Mesodermal cell (in vitro differentiated cells): Measurements from ENCODE around the gene NEK5.

Experiments
- H3K27ac ChIP-seq: 2 replicates; pipeline ENCODE4 v1.7.0; 2013; ENCODE audit warnings: mild to moderate bottlenecking, low read depth, low read length, moderate library complexity; ENCODE audit not compliant: severe bottlenecking
- H3K36me3 ChIP-seq: 2 replicates; pipeline ENCODE4 v1.7.1; 2013; ENCODE audit warnings: mild to moderate bottlenecking, low read length, moderate library complexity; ENCODE audit not compliant: control insufficient read depth, insufficient read depth
- H3K4me1 ChIP-seq: one replicate; pipeline ENCODE4 v1.7.1; 2013; ENCODE audit warnings: mild to moderate bottlenecking, low read length; ENCODE audit not compliant: insufficient read depth, control insufficient read depth, poor library complexity, severe bottlenecking
- H3K4me3 ChIP-seq: 2 replicates; pipeline ENCODE4 v1.7.0; 2013; ENCODE audit warnings: low read length, control low read depth, mild to moderate bottlenecking; ENCODE audit not compliant: insufficient read depth, poor library complexity, severe bottlenecking; ENCODE audit errors: extremely low read depth
- H3K9me3 ChIP-seq: 2 replicates; pipeline ENCODE4 v1.7.1; 2013; ENCODE audit warnings: mild to moderate bottlenecking, low read length, moderate library complexity; ENCODE audit not compliant: control insufficient read depth
- WGBS, 2 experiments: methylation state at CpG; one replicate each; pipeline ENCODE4 v1.1.5; 2013; ENCODE audit warnings: missing lambda C conversion rate in 2 of 2; ENCODE audit not compliant: insufficient coverage in 2 of 2; 5-methylcytosine and 5-hydroxymethylcytosine counted together

Gene NEK5

DNA sequence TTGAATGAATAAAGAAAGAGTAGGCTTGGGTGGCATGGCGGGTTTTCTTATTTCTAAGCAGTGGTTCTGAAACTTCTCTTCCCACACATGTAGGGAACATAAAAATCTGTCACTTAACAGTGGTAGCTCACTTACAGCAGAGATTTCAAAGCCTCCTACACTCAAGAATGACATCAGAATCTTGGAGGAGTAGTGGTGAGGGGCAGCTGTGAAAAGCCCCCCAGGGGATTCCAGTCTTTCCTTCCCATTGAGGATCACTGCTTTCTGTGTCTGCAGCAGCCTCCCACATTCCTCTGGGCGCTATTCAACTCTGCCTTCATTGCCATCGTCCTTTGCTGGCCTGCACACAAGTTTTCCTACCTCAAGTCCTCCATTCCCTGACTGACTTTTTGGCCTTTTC lies 8.6 kb upstream of the NEK5 start:
- Histone ChIP-seq H3K36me3 (peaks cover 39% of the 10 kb centered on the region), H3K27ac (no peak overlapping the region), H3K4me3 (no peak overlapping the region), H3K4me1 (no peaks in the 10 kb centered on the region), H3K9me3 (no peaks in the 10 kb centered on the region)
- WGBS, 2 experiments, result 63 to 77% methylated on average over 2 of the region's 3 CpGs

GRCh38 chr13:52136763-52137162 lies 7.9 kb upstream of the NEK5 start:
- H3K36me3 ChIP-seq, result peaks cover 42% of the 10 kb centered on the region
- H3K4me1 ChIP-seq, result no peaks in the 10 kb centered on the region
- H3K4me3 ChIP-seq, result no peak overlapping the region
- no peaks in the 10 kb centered on the region for H3K9me3 ChIP-seq
- no peak overlapping the region for H3K27ac ChIP-seq

DNA sequence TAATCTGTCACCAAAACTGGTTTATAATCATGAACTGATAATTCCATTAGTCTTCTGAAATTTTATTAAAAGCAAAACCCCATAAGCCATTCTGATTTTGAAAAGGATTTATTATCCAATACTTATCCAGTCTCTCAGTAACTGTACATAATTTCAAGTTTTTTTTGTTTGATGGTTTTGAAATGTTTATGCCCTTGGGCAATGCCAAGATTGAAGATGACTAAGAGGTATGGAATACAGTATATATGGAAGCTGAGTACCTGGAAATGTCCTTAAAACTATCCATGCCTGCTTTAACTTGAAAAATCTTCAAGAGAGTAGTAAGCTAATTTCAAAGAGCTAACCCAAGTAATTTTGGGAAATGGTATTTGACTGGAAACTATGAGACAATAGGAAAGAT lies 1.8 kb upstream of the NEK5 start:
- Histone ChIP-seq H3K27ac (no peak overlapping the region), H3K9me3 (no peaks in the 10 kb centered on the region), H3K4me3 (no peak overlapping the region), H3K36me3 (peaks cover 36% of the 10 kb centered on the region), H3K4me1 (no peaks in the 10 kb centered on the region)

GRCh38 chr13:52127783-52128702 lies 830 bp downstream of the NEK5 start:
- Histone ChIP-seq H3K27ac (no peak overlapping the region), H3K4me3 (peak overlapping the region; percentile 57), H3K9me3 (no peaks in the 10 kb centered on the region), H3K36me3 (peaks cover 19% of the 10 kb centered on the region), H3K4me1 (no peaks in the 10 kb centered on the region)
- 2 to 3% methylated on average over 20 to 22 of the region's 33 CpGs for WGBS, 2 experiments

DNA sequence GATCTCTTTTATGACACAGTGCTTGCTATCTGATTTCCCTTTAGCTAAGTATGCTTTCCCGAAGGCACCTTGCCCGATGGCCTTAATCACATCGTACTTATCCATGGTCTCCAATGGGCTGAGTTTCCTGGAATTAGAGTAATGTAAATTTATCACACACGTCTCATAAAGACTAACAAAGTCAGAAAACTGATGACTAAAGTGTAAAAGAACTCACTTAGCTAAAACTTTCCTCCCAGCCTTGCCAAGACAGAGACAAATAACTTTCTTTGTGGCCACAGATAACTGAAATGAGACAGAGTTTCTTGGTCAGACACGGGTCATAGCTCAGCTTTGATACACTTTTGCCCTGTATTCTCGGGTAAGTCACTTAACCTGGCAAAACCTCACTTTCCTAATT lies 1.5 kb downstream of the NEK5 start:
- Histone ChIP-seq H3K4me3 (no peak overlapping the region), H3K36me3 (peaks cover 13% of the 10 kb centered on the region), H3K27ac (no peak overlapping the region), H3K4me1 (no peaks in the 10 kb centered on the region), H3K9me3 (no peaks in the 10 kb centered on the region)
- 36 to 57% methylated on average over 2 to 4 of the region's 6 CpGs for WGBS, 2 experiments

- 92 to 100% methylated on average over 1 to 2 of the region's 3 CpGs for WGBS, 2 experiments
- Histone ChIP-seq H3K4me3 (no peak overlapping the region), H3K9me3 (no peaks in the 10 kb centered on the region), H3K4me1 (no peaks in the 10 kb centered on the region), H3K36me3 (no peaks in the 10 kb centered on the region), H3K27ac (no peak overlapping the region)
Measured at GRCh38 chr13:52125547-52125946, 3.3 kb downstream of the NEK5 start.

- Histone ChIP-seq H3K36me3 (no peaks in the 10 kb centered on the region), H3K4me3 (no peak overlapping the region), H3K9me3 (no peaks in the 10 kb centered on the region), H3K27ac (no peak overlapping the region), H3K4me1 (no peaks in the 10 kb centered on the region)
- 100% methylated on average over 1 of the region's 3 CpGs; no CpG with 5 or more reads in 1 of the 2 experiments for WGBS, 2 experiments
Measured at GRCh38 chr13:52118595-52118994, 10.3 kb downstream of the NEK5 start.

GRCh38 chr13:52118095-52118494 lies 10.8 kb downstream of the NEK5 start:
- Histone ChIP-seq H3K36me3 (no peaks in the 10 kb centered on the region), H3K4me3 (no peak overlapping the region), H3K27ac (no peak overlapping the region), H3K4me1 (no peaks in the 10 kb centered on the region), H3K9me3 (no peaks in the 10 kb centered on the region)
- no CpG with 5 or more reads among the region's 2 CpGs for WGBS, 2 experiments

DNA sequence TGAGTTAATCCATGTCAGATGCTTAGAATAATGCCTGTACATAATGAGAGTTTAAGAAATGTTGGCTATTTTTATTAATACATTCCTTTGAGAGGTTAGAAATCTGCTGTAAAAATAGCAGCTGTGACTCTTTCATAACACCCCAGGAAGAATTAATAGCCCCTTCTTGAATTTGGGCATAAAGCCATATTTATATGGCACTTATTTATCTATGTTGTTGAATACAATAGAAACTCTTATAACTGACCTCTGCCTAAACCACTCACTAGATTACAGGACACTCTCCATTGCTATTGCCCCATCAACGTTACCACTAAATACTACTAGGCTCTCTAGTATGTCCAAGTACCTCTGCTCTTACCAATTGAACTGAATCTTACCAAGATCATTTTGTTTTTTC lies 16.3 kb downstream of the NEK5 start:
- 77 to 86% methylated on average over 1 of the region's 1 CpG for WGBS, 2 experiments
- Histone ChIP-seq H3K4me1 (no peaks in the 10 kb centered on the region), H3K9me3 (no peaks in the 10 kb centered on the region), H3K36me3 (no peaks in the 10 kb centered on the region), H3K27ac (no peak overlapping the region), H3K4me3 (no peak overlapping the region)

DNA sequence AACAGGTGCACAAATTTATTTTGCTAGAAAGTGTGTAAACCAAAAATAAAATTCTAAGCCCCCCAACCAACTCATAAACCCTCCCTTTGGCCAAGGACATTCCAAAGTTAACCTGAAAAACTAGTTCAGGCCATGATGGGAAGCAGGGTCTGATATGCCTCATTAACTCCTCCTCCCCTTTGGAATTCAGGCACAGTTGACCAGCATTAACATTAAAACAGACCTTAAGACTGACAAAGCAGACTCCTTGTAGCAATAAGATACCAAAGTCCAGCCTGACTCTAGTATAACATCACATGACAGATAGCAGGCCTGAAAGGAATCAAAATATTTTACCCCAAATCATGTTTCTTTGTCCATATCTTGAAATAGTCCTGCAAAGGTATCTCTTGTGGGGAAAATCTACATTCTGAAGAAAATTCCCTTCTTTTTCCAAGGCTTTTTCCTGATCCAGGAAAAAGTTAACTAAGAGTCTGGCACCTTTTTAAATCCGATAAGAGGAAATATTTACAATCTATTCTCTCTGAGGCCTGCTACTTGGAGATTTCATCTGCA lies 19.7 kb downstream of the NEK5 start:
- Histone ChIP-seq H3K36me3 (no peaks in the 10 kb centered on the region), H3K9me3 (no peaks in the 10 kb centered on the region), H3K4me3 (no peak overlapping the region), H3K27ac (no peak overlapping the region), H3K4me1 (no peaks in the 10 kb centered on the region)
- WGBS, 2 experiments, result 85 to 88% methylated on average over 1 of the region's 1 CpG

GRCh38 chr13:52105841-52106240 lies 23.0 kb downstream of the NEK5 start:
- Histone ChIP-seq H3K9me3 (no peaks in the 10 kb centered on the region), H3K4me3 (no peak overlapping the region), H3K4me1 (no peaks in the 10 kb centered on the region), H3K36me3 (no peaks in the 10 kb centered on the region), H3K27ac (no peak overlapping the region)
- WGBS, 2 experiments, result no CpG with 5 or more reads among the region's 1 CpG
